Hepatocyte (in vitro differentiated cells): ENCODE results near the gene TBCD. TPM values are rescaled to one million over a fixed set of nuclear protein-coding genes. Genes with fewer than 3 reads are reported as not detected.

Experiments used
- DNase-seq: peaks from one replicate; pipeline ENCODE4 v3.0.0-alpha.2; 2016; ENCODE audit warnings: low spot score
- H2AFZ ChIP-seq: fragments of 200-600 bp; sonication (generic); 2 replicates; pipeline ENCODE4 v1.6.0; 2016; ENCODE audit warnings: antibody characterized with exemption, mild to moderate bottlenecking
- H3K27ac ChIP-seq: fragments of 200-600 bp; sonication (generic); 2 replicates; pipeline ENCODE4 v1.5.1; 2016; ENCODE audit warnings: mild to moderate bottlenecking
- H3K27me3 ChIP-seq: fragments of 200-600 bp; sonication (generic); 2 replicates; pipeline ENCODE4 v1.6.1; 2016
- H3K36me3 ChIP-seq: fragments of 200-600 bp; sonication (generic); replicated peaks from 2 replicates; pipeline ENCODE4 v1.5.1; 2016; ENCODE audit warnings: low read depth; ENCODE audit not compliant: insufficient read depth
- H3K4me1 ChIP-seq: fragments of 200-600 bp; sonication (generic); 2 replicates; pipeline ENCODE4 v1.5.1; 2016; ENCODE audit warnings: mild to moderate bottlenecking, moderate library complexity; ENCODE audit not compliant: insufficient read depth
- H3K4me2 ChIP-seq: fragments of 200-600 bp; sonication (generic); 2 replicates; pipeline ENCODE4 v1.6.0; 2016
- H3K4me3 ChIP-seq: fragments of 200-600 bp; sonication (generic); 2 replicates; pipeline ENCODE4 v1.5.1; 2016; ENCODE audit warnings: mild to moderate bottlenecking
- H3K79me2 ChIP-seq: fragments of 200-600 bp; sonication (generic); 2 replicates; pipeline ENCODE4 v1.6.0; 2017; ENCODE audit warnings: mild to moderate bottlenecking
- H3K9me2 ChIP-seq: fragments of 200-600 bp; sonication (generic); replicated peaks from 2 replicates; pipeline ENCODE4 v1.6.0; 2017; ENCODE audit warnings: mild to moderate bottlenecking; ENCODE audit not compliant: insufficient read depth
- H3K9me3 ChIP-seq: fragments of 200-600 bp; sonication (generic); 2 replicates; pipeline ENCODE4 v1.5.1; 2016; ENCODE audit warnings: low read depth, mild to moderate bottlenecking
- H4K20me1 ChIP-seq: fragments of 200-600 bp; sonication (generic); 2 replicates; pipeline ENCODE4 v1.6.0; 2016; ENCODE audit warnings: mild to moderate bottlenecking; ENCODE audit not compliant: insufficient read depth, poor library complexity, severe bottlenecking
- EZH2 ChIP-seq: fragments of 200-600 bp; sonication (generic); IDR thresholded peaks from 2 replicates; pipeline ENCODE4 v1.6.1; 2016; ENCODE audit warnings: antibody characterized with exemption, mild to moderate bottlenecking, borderline replicate concordance
- EZH2phosphoT487 ChIP-seq: fragments of 200-600 bp; sonication (generic); IDR thresholded peaks from one replicate; pipeline ENCODE4 v1.6.1; 2018; ENCODE audit warnings: antibody characterized with exemption, mild to moderate bottlenecking, low read depth, moderate library complexity; ENCODE audit not compliant: unreplicated experiment, severe bottlenecking
- WGBS: methylation state at CpG from one replicate; pipeline ENCODE4 v1.1.6; 2016; ENCODE audit warnings: low lambda C conversion rate; ENCODE audit errors: missing lambda C conversion rate; 5-methylcytosine and 5-hydroxymethylcytosine counted together
- polyA plus RNA-seq: library from polyadenylated mRNA; unstranded; fragments of >200 nt; fragmentation: Nextera tagmentation; extraction: Ambion mirVana; gene quantifications from 2 replicates; pipeline ENCODE4 v1.2.1, GENCODE V29; 2016
- total RNA-seq: library from RNA; depleted of rRNA; stranded (reverse); fragments of >200 nt; gene quantifications from 2 replicates; pipeline ENCODE4 v1.2.3, GENCODE V29; 2014
- TF ChIP-seq, protein P1 (sequence below): fragments of 200-600 bp; sonication (generic); IDR thresholded peaks from 2 replicates; pipeline ENCODE4 v1.5.1; 2016; ENCODE audit warnings: antibody characterized with exemption, mild to moderate bottlenecking; ENCODE audit not compliant: poor library complexity

TBCD gene
- total and polyA plus RNA-seq, 2 experiments from 2014 or later = 24.5 to 41.5 TPM

DNA sequence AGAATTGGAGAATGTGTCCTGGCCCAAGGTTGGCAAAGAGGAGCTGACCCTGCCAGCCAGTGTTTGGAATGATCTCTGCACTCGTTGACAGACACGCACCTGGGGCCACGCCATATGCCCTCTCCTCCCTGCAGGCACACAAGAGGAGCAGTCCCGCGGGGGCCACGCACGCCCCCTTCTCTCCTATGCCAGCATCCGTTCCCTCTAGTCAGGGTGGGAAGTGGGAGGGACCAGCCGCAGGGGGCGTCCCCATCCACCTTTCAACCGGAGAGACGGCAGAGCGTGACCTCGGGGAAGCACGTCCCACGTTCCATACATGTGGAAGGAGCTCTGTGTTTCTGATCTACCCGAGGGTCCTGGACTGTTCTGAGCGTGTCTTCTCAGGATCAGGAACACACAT lies 174.9 kb downstream of the TBCD start:
- Histone ChIP-seq H3K79me2 (no peaks in the 10 kb centered on the region), H4K20me1 (no peaks in the 10 kb centered on the region), H3K36me3 (no peaks in the 10 kb centered on the region), H2AFZ (no peak overlapping the region), H3K4me1 (no peaks in the 10 kb centered on the region), H3K9me3 (no peaks in the 10 kb centered on the region), H3K9me2 (no peaks in the 10 kb centered on the region), H3K27me3 (no peaks in the 10 kb centered on the region), H3K27ac (no peak overlapping the region), H3K4me3 (no peak overlapping the region), H3K4me2 (no peak overlapping the region)
- TF ChIP-seq, protein P1, sequence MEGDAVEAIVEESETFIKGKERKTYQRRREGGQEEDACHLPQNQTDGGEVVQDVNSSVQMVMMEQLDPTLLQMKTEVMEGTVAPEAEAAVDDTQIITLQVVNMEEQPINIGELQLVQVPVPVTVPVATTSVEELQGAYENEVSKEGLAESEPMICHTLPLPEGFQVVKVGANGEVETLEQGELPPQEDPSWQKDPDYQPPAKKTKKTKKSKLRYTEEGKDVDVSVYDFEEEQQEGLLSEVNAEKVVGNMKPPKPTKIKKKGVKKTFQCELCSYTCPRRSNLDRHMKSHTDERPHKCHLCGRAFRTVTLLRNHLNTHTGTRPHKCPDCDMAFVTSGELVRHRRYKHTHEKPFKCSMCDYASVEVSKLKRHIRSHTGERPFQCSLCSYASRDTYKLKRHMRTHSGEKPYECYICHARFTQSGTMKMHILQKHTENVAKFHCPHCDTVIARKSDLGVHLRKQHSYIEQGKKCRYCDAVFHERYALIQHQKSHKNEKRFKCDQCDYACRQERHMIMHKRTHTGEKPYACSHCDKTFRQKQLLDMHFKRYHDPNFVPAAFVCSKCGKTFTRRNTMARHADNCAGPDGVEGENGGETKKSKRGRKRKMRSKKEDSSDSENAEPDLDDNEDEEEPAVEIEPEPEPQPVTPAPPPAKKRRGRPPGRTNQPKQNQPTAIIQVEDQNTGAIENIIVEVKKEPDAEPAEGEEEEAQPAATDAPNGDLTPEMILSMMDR = no peak
- no peak for TF ChIP-seq EZH2phosphoT487
- 94% methylated on average over 18 of the region's 18 CpGs for WGBS
- no peak for DNase-seq

DNA sequence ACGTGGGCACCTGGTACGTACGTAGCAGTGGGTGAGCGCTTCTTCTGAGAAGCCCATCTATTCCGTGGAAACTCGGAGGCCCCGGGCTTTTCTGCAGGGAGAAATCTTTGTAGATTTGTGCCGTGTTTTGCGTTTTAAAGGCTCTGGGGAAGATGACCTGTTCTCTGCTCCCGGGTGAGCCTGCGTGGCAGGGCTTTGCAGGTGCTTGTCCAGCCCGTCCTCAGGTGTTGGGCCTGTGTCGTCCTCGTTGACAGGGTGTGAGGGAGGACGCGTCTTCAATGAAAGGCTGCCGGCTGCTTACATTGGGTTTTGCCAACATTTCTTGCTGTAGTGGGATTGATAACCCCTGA lies 175.4 kb downstream of the TBCD start:
- no peak overlapping the region for H3K4me3 ChIP-seq
- H3K79me2 ChIP-seq = no peaks in the 10 kb centered on the region
- WGBS = 96% methylated on average over 17 of the region's 17 CpGs
- no peak overlapping the region for H2AFZ ChIP-seq
- no peak for DNase-seq
- H3K4me2 ChIP-seq = no peak overlapping the region
- H3K36me3 ChIP-seq = no peaks in the 10 kb centered on the region
- TF ChIP-seq, protein P1 = no peak
- TF ChIP-seq EZH2 = no peak
- no peak for TF ChIP-seq EZH2phosphoT487
- no peak overlapping the region for H3K27ac ChIP-seq
- no peaks in the 10 kb centered on the region for H3K27me3 ChIP-seq
- H4K20me1 ChIP-seq = no peaks in the 10 kb centered on the region
- no peaks in the 10 kb centered on the region for H3K4me1 ChIP-seq
- no peaks in the 10 kb centered on the region for H3K9me3 ChIP-seq
- no peaks in the 10 kb centered on the region for H3K9me2 ChIP-seq

DNA sequence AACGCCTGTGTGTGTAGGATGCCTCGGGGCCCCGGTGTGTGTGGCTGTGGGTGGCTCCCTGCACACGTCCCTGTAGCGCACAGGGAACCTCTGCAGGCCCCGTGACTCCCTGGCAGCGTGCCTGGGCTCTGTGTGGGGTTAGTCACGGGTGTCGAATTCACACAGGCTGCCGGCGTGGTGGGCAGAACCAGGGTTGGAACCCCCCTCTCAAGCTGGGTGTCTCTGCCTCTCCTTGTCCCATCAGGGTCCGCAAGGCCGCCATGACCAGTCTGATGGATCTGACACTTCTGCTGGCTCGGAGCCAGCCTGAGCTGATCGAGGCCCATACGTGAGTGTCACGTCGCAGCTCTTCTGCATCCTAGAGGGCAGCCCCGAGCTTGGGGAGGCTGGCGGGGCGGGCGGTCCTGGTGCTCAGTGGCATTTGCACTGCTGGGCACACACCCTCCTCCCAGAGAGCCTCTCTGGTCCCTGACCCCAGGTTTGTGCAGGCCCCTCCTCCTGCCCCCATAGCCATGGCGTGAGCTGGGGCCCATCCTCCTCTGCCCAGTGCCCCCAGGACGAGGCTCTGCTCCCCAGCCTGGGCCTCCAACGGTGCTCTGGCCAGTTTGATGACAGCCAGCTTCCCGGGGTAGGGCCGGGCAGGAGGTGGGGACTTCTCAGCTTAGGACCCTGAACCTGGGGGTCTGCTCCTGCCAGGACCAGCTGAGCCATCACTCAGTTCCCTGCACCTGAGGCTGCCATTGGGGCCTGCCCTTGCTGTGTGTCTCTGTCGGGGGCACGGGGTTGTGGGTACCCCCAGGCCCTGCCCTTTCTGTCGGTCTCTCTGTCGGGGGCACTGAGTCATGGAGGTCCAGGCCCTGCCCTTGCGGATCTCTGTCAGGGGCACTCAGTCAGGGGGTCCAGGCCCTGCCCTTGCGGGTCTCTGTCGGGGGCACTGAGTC lies 176.1 kb downstream of the TBCD start:
- WGBS = 96% methylated on average over 31 of the region's 34 CpGs
- Histone ChIP-seq H3K4me2 (no peak overlapping the region), H3K9me3 (no peaks in the 10 kb centered on the region), H3K27ac (no peak overlapping the region), H3K4me3 (no peak overlapping the region), H3K9me2 (no peaks in the 10 kb centered on the region), H3K27me3 (no peaks in the 10 kb centered on the region), H3K4me1 (no peaks in the 10 kb centered on the region), H2AFZ (no peak overlapping the region), H4K20me1 (no peaks in the 10 kb centered on the region), H3K79me2 (no peaks in the 10 kb centered on the region), H3K36me3 (no peaks in the 10 kb centered on the region)
- no peak for TF ChIP-seq EZH2phosphoT487
- TF ChIP-seq EZH2 = no peak
- TF ChIP-seq, protein P1 = no peak
- no peak for DNase-seq
